ENCODE data around the gene FEM1B.
"Not testable (repeated sequence)": the region's sequence is repeated elsewhere in the genome, so short reads cannot be mapped to it uniquely, and the experiment has no call there.

FEM1B gene

GRCh38 chr15:68277603-68278344 is at the start of gene FEM1B:
Gene FEM1B, plus strand, starts transcription at chr15:68277745. Its CDS starts 673 bp downstream, at chr15:68278418.
- DNase-seq = peak; percentile 94

DNA sequence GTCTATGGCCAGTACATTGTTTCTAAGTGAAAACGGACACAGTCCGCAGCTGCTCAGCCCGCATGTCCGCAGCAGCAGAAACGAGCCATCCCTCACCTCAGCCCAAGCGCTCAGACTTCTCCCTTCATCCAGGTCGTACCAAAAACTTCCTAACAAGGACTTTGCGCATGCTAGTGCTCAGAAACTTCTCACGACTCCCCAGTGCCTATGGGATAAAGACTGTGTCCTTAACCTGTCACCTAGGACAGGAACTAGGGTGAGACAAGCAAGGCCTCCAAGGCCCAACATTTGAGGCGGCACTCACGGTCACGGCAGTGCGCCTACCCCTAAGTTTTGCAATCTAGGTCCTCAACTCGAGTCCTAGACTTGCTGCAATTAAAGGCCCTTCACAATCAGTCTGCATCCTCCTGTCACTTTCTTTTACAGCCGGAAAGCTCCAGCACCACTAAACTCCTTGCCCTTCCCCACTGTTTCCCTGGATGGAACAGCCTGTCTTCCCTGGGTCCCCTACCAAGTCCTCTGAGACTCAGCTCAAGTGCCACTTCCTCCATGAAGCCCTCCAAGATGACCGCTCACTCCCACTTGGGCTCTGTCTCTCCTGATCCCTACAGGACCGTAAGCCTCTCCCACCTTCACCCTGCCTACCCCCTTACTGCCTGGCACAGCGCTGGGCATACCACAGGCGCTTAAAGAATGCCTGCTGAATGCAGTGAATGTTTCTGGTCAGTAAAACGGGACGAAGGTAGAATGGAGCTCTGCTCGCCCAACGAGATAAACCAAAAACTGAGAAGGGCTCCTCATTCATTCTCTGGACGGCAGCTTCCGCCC is 49.2 kb upstream of the FEM1B start:
- peak; percentile 48 for DNase-seq

DNA sequence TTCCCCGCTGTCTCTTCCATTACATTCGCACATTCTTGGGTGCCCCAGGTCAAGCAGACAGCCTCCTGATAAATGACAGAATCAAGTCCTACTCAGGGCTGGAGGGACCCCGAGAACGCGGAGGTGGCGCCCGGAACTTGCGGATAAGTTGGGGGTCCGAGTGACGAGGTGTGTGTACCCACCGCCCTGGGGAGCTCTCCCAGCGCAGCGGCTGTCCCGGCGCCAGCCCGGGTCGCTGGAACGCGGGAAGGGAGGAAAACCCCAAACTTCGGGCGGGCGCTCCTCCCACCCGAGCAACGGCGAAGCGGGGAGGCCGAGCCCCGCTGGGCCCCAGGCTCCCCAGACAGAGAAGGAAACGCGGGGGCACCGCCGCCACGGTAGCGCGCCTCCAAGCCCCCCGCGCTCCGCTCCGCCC is 48.6 kb upstream of the FEM1B start:
- no peak for DNase-seq

DNA sequence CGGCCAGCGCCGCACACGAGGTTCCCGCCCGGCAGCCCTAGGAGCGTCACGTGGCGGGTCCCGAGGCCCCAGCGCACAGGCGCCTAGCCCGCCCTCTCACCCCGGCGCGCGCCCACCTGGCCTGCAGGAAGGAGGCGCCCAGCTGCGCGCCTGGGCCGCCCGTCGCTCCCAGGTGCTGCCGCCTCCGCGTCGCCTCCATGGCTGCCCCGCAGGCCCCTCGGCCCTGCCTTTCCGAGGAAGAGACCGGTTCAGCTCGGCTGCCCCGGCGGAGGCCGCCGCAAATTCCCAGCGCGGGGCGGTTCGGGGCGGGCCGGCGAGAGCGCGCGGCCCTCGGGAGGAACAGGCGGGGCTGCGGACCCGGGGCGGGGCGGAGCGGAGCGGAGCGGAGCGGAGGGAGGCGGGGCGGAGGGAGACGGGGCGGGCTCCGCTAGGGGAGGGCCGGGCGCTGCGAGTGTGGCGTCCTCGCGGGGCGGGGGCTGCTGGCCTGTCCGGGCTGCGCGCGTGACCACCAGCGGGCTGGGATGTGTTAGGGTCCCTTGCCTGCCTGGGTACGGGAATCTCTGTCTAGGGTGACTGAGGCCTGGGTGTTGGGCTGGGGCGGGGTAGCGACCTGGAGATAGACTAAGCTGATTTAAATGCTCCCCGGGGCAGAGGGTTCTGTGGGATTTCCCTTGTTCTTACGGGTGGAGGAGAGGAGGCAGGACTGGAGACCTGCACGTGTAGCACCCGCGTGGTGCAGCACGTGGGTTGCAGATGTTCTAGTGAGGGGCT is 48.0 kb upstream of the FEM1B start, which contains the start of gene CLN6:
CLN6 (minus strand) TSS at position 343 of the 771 bp plus-strand sequence; CDS start at position 199, 144 bp downstream.
- peak; percentile 89 for DNase-seq

DNA sequence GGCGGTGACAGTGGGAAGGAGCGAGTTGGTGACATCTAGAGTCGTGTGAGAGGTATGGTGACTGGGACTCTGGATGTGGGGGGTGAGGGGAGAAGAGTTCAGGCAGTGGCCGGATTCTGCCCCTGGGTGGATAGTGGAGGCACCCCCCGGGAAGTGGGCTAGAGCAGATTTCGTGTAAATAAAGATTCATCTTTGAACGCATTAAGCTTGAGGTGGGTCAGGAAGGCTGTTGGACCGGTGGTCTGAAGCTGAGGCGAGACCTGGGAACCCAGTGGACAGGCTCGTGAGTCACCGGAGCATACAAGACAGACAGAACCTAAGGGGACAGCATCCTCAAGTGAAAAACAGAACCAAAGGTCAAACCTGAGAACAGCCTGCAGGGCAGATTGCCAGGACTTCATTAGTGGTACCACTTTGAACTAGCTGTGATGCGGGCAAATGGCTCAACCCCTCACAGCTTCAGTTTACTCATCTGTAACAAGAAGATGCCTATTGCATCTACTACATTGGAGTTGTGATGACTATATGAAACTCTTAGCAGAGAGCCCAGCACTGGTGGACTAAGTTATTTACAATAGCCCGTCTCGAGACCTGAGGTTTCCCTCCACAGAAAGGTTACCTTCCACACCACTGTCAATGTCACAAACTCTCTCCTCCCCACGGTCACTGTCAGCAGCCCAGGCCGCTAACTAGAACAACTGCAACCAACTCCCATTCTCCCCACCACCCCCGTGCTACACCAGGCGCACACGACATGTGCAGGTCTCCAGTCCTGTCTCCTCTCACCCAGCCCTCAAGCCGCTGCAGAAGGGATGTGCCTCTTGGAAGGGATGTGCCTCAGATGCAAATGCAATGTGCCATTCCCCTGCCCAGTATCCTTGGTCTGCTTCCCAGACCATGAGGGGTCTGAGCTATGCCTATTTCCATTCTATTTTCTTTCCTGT is 47.1 kb upstream of the FEM1B start:
- DNase-seq = peak; percentile 60

DNA sequence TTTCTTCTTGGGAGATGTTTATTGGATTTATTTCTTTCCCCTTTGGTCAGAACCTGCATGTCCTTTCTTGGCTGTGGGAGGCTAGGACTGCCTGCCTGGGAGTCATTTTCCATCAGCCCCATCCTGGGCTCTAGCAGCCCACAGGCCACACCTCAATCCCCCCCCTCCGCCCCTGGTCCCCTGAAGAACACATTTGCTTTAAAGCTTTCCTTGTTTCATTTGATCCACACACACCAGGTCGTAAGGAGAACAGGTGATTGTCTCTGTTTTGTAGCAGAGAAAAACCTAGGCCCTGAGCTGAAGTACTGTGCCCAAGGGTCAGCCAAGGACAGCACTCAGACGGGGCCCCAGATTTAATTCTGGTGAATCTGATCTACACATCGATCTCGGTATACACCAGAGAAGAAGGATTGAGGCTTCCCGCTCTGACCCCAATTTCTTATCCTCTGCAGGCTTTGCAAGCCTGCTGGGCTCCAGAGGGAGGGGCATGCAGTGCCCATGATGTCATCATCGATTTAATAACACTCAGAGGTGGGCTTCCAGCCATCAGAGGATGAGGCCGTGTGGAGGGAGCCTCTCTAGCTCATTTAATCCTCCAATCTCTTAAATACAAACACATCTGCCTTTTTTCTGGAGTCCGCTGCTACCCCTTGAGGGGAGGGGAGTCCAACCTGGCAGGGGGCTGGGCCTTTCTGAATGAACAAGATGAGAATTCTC is 46.3 kb upstream of the FEM1B start:
- no peak for DNase-seq

DNA sequence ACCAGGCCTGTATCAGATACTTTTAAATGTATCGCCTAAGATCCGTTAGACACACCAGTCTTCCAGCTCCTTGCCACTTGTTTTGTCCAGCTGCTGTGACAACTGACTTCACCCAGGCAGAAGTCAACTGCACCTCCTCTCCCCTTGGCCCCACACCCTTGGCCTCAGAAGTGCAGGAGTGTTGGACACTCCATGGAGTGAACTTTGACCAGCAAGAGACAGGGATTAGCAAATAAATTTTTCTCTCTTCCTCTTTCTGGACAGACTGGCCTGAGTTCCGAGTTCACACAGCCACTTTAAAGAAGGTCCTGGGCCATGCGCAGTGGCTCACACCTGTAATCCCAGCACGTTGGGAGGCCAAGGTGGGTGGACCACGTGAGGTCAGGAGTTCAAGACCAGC is 45.1 kb upstream of the FEM1B start:
- no peak for DNase-seq

- no peak for DNase-seq
Observed at GRCh38 chr15:68232937-68233336, 44.6 kb upstream of the FEM1B start.

GRCh38 chr15:68234060-68234459 is 43.5 kb upstream of the FEM1B start:
- DNase-seq = no peak

GRCh38 chr15:68234520-68234919 is 43.0 kb upstream of the FEM1B start:
- not testable (repeated sequence) for DNase-seq

DNA sequence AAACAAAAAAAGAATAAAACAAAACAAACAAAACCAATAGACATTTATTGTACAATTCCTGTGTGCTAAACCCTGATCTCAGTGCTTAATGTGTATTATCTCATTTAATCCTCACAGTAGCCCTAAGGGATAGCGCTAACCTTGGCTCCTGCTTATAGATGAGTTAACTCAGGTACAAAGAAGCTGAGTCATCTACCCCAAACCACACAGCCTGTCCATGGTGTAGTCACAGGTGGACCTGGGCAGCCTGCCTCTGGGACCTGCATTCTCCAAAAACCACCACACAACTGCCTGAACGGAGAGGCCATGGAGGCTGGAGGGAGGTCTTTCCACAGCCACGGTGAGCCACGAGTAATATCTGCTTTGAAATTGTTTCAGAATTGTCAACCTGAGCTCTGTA is 42.5 kb upstream of the FEM1B start:
- DNase-seq = no peak

DNA sequence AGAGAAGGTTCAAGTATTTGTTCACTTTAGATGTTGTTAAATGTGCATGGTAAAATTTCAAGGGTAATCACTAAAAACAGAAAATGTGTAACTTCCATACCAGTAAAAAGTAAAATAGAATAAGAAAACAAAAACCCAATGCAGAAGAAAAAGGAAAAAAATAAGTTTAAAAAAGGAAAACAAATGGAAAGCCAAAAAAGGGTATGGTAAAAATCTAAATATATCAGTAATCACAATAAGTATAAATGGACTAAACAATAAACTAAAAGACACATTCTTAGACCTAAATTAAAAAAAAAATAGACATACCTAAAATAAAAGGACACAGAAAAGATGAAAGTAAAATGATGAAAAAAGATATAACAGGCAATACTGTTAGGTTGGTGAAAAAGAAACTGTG is 38.5 kb upstream of the FEM1B start:
- no peak for DNase-seq

- DNase-seq = no peak
Observed at GRCh38 chr15:68241088-68241935, 36.2 kb upstream of the FEM1B start.

DNA sequence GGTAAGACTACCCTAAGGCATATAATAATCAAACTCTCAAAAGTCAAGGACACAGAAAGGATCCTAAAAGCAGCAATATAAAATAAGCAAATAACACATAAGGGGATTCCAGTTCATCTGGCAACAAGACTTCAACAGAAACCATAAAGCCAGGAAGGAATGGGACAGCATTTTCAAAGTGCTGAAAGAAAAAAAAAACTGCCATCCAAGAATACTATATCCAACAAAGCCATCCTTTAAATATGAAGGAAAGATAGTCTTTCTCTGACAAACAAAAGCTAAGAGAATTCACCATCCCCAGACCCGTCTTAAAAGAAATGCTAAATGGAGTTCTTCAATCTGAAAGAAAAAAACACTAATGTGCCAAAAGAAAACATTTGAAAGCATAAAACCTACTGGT is 33.3 kb upstream of the FEM1B start:
- no peak for DNase-seq

- DNase-seq = peak; percentile 11
Observed at GRCh38 chr15:68249058-68249713, 28.4 kb upstream of the FEM1B start.

GRCh38 chr15:68252925-68253534 is 24.5 kb upstream of the FEM1B start:
- DNase-seq = peak; percentile 87

GRCh38 chr15:68256675-68257450 is 20.7 kb upstream of the FEM1B start:
- DNase-seq = no peak

GRCh38 chr15:68258692-68259091 is 18.9 kb upstream of the FEM1B start:
- DNase-seq = no peak

GRCh38 chr15:68259883-68260282 is 17.7 kb upstream of the FEM1B start:
- no peak for DNase-seq

All from OCI-M1 (cell line).